Retinal pigment epithelial cell (primary cell): ENCODE measurements around the gene IL17REL.
A peak's percentile ranks its signal among the peaks of the same experiment; 100 is the strongest.
"Not testable (repeated sequence)": the region's sequence is repeated elsewhere in the genome, so short reads cannot be mapped to it uniquely, and the experiment has no call there.

Experiments used
- DNase-seq: peaks from one replicate; pipeline ENCODE4 v3.0.0-alpha.2; 2010; ENCODE audit warnings: low read depth
- H3K4me3 ChIP-seq: 2 replicates; pipeline ENCODE4 v1.5.1; 2011; ENCODE audit warnings: mild to moderate bottlenecking, low read length, control low read depth, moderate library complexity
- TF ChIP-seq, protein P1 (sequence below): conservative IDR thresholded peaks from 2 replicates; pipeline ENCODE4 v1.5.1; 2011; ENCODE audit warnings: low read depth, low read length, control low read depth, inconsistent platforms

Gene IL17REL

DNA sequence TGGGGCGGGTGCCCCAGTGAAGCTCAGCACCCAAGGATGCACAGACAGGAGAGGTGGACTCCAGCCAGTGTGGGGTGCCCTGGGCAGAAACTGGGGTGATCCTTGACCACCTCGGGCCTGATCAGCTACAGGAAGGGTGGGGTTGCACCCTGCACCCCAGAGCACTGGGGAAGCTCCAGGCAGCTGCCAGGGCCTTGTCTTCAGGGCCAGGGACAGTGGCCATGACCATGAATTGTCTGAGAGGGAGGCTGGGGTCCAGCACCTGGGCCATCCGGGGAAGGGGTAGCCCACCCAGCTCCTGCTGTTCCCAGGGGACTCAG lies 17.6 kb downstream of the IL17REL start:
- DNase-seq, result no peak
- TF ChIP-seq, protein P1, sequence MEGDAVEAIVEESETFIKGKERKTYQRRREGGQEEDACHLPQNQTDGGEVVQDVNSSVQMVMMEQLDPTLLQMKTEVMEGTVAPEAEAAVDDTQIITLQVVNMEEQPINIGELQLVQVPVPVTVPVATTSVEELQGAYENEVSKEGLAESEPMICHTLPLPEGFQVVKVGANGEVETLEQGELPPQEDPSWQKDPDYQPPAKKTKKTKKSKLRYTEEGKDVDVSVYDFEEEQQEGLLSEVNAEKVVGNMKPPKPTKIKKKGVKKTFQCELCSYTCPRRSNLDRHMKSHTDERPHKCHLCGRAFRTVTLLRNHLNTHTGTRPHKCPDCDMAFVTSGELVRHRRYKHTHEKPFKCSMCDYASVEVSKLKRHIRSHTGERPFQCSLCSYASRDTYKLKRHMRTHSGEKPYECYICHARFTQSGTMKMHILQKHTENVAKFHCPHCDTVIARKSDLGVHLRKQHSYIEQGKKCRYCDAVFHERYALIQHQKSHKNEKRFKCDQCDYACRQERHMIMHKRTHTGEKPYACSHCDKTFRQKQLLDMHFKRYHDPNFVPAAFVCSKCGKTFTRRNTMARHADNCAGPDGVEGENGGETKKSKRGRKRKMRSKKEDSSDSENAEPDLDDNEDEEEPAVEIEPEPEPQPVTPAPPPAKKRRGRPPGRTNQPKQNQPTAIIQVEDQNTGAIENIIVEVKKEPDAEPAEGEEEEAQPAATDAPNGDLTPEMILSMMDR, result no peak
- H3K4me3 ChIP-seq, result no peak overlapping the region

DNA sequence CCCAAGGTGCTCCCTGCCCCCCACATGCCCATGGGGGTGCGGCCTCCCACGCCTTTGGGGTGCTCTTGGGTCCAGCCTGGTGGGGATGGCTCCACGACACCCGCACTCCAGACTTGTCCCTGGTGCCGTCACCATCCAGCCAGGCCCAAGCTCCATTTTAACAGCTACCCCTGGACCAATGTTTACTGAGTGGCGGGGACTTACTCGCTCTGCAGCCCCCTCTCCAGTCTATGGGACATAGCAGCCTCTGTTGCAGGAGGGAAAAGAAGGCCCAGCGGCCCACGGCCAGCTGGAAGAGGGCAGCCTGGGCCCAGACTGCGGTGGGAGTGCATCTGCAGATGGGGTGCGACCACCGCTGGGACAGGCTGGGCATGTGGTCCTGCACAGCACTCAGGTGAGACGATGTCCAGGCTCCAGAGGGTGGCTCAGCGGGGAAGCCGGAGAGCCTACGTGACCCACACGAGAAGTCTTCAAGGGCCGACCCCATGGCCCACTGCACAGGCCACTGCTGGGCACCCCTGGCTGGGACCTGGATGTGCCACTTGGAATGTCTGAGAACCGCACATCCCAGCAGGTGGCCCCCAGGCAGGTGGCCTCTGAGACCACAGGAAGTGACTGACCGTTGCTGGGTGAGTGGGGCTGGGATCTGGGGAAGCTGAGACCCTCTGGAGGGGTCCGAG lies 18.1 kb downstream of the IL17REL start:
- TF ChIP-seq, protein P1, result no peak
- DNase-seq, result no peak

DNA sequence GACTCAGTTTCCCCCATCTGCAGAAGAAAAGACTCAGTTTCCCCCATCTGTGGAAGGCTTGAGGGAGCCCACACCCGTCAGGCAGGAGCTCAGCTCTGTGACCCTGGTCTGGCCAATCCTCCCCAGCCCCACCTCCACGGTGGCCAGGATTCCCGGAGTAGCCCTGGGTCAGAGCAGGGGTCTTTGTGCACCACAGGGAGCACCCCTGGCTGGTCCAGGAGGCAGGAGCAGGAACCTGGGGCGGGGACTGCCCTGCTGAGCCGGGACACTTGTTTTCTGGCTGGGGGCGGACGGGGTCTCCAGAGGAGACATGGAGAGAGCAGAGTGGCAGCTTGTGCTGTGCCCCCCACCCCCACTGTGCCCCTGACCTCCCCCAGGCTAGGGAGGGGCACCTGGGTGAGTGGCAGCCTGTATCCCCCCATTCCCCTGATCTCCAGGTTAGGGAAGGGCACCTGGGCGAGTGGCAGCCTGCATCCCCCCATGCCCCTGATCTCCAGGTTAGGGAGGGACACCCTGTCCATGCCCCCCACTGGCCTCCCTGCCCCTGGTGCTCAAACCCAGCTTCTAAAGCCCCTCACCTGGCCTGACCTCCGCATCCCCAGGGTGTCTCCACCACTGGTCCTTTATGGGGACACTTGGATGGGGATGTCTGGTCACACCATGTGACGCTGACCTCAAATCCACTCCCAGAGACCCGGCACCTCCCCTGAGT lies 18.8 kb downstream of the IL17REL start:
- no peak for DNase-seq
- TF ChIP-seq, protein P1, result no peak
- no peak overlapping the region for H3K4me3 ChIP-seq

More for the DNA sequence above, 18.1 kb downstream of the IL17REL start:
- no peak overlapping the region for H3K4me3 ChIP-seq

DNA sequence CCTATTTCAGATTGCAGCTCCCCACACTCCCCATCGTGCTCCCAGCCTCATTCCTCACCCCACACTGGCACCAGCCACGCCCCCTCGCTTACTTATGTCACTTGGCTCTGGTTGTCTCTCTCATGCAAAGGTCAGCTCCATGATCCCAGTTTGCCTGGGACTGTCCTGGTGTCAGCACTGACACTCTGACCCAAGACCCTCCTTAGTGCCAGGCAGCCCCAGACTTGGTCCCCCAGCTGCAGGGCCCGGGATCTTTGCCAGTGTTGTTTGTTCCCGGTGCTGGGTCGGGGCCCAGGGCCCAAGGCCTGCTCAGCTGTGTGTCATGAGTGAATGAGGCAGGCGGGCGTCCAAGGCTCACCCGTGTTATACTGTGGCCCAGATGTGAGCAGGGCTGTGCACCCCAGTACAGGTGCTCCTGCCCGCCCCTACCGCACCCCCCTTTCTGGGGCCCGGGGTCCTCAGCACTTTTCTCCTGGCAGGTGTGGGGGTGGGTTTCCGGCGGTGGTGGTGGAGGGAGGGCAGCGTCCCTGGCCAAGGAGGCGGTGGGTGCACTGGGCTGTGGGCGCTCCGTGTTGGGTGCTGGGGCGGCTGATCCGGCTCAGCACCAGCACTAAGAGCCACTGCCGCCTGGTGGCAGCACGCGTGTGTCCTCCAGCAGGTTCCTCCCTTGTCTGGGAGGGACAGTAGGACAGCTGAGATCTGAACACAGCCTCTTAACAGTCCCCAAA lies 19.5 kb downstream of the IL17REL start:
- no peak for DNase-seq
- TF ChIP-seq, protein P1, result peak; percentile 85
- no peak overlapping the region for H3K4me3 ChIP-seq

DNA sequence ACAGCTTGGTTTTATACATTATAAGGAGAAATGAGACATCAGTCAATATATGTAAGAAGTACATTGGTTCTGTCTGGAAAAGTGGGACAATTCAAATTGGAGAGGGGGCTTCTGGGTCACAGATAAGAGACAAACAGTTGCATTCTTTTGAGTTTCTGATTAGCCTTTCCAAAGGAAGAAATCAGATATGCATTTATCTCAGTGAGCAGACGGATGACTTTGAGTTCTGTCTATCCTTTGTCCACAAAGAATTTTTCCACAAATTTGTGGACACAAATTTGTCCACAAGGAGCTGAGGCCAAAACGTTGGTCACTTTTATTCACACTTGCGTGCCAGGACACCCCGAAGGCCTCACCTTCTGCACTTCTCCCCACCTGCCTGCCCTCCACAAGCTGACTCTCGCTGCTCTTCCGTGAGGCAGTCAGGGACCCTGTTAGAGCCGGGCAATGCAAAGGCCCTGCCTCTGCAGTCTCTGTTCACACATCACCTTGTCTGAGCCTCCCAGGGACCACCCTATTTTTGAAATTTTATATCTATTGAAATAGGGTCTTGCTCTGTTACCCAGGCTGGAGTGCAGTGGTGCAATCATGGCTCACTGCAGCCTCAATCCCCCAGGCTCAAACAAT lies 20.5 kb downstream of the IL17REL start:
- no peak for DNase-seq
- TF ChIP-seq, protein P1, result no peak
- H3K4me3 ChIP-seq, result no peak overlapping the region

DNA sequence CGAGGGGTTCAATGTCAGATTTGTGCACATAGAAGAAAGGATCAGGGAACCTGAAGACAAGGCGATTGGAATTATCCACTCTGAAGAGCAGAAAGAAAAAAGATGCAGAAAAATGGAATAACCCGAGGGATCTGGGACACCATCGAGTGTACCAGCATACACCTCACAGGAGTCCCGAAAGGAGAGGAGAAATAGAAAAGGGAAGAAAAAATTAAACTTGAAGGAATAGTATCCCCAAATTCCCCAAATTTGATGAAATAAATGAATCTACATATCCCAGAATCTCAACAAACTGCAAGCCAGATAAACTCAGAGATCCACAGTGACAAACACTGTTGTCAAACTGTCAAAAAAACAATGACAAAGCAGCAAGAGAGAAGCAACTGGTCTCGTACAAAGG lies 21.4 kb downstream of the IL17REL start:
- no peak for DNase-seq
- TF ChIP-seq, protein P1, result no peak
- no peak overlapping the region for H3K4me3 ChIP-seq

DNA sequence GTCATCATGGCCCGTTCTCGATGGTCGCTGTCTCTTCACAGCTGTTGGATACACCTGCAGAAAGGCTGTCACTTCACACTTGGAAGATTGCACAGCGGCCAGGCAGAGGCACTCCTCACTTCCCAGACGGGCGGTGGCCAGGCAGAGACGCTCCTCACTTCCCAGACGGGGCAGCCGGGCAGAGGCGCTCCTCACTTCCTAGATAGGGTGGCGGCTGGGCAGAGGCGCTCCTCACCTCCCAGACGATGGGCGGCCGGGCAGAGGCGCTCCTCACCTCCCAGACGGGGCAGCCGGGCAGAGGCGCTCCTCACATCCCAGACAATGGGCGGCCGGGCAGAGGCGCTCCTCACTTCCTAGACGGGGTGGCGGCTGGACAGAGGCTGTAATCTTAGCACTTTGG lies 22.7 kb downstream of the IL17REL start:
- H3K4me3 ChIP-seq, DNase-seq: not testable (repeated sequence)
